ENCODE results near the gene CHMP1A.
"Not testable (repeated sequence)": the region's sequence is repeated elsewhere in the genome, so short reads cannot be mapped to it uniquely, and the experiment has no call there.

Gene CHMP1A

GRCh38 chr16:89691986-89692569 is 34.6 kb upstream of the CHMP1A start:
- DNase-seq: no peak

- DNase-seq: no peak
Measured at GRCh38 chr16:89691231-89691985, 33.9 kb upstream of the CHMP1A start.

GRCh38 chr16:89690392-89690901 is 32.9 kb upstream of the CHMP1A start:
- DNase-seq: no peak

GRCh38 chr16:89689621-89690020 is 32.1 kb upstream of the CHMP1A start:
- DNase-seq: not testable (repeated sequence)

- no peak for DNase-seq
Measured at GRCh38 chr16:89689142-89689541, 31.6 kb upstream of the CHMP1A start.

- no peak for DNase-seq
Measured at GRCh38 chr16:89688395-89688794, 30.9 kb upstream of the CHMP1A start.

- DNase-seq: no peak
Measured at GRCh38 chr16:89687092-89687940, 29.8 kb upstream of the CHMP1A start.

- DNase-seq: peak; percentile 94 to 98 (median 96)
Measured at GRCh38 chr16:89686520-89687091, 29.1 kb upstream of the CHMP1A start, which contains the start of gene CDK10. Gene CDK10 (plus strand): TSS chr16:89686689. CDS start chr16:89686711, 22 bp downstream.

GRCh38 chr16:89685916-89686315 is 28.4 kb upstream of the CHMP1A start:
- no peak for DNase-seq

- DNase-seq: no peak
Measured at GRCh38 chr16:89678258-89678657, 20.8 kb upstream of the CHMP1A start.

- DNase-seq: no peak
Measured at GRCh38 chr16:89672177-89672941, 14.9 kb upstream of the CHMP1A start.

GRCh38 chr16:89671565-89671964 is 14.1 kb upstream of the CHMP1A start:
- not testable (repeated sequence) for DNase-seq

- peak in 2 of 4 experiments; percentile 26 to 28 for DNase-seq
Measured at GRCh38 chr16:89670496-89671431, 13.3 kb upstream of the CHMP1A start.

GRCh38 chr16:89669755-89670154 is 12.2 kb upstream of the CHMP1A start:
- DNase-seq: no peak

- no peak for DNase-seq
Measured at GRCh38 chr16:89668790-89669158, 11.3 kb upstream of the CHMP1A start.

- DNase-seq: no peak
Measured at GRCh38 chr16:89667633-89668032, 10.1 kb upstream of the CHMP1A start.

GRCh38 chr16:89667000-89667399 is 9.5 kb upstream of the CHMP1A start:
- peak in 1 of 4 experiments; percentile 44 for DNase-seq

GRCh38 chr16:89664238-89664637 is 6.7 kb upstream of the CHMP1A start:
- peak in 1 of 4 experiments; percentile 25 for DNase-seq

- no peak for DNase-seq
Measured at GRCh38 chr16:89661215-89661614, 3.7 kb upstream of the CHMP1A start.

GRCh38 chr16:89660146-89660545 is 2.6 kb upstream of the CHMP1A start:
- DNase-seq: no peak

Measured in suppressor macrophage (primary cell).